GM23338 (cell line): ENCODE measurements around the gene CNOT9.
"Not testable (repeated sequence)": the region's sequence is repeated elsewhere in the genome, so short reads cannot be mapped to it uniquely, and the experiment has no call there.

Experiments used
- CTCF ChIP-seq, 2 experiments: fragments of 200-600 bp in 1 of 2; sonication (generic) in 1 of 2; conservative IDR thresholded peaks; 2 replicates each; pipeline versions ENCODE4 v1.5.1 to v1.6.1; 2016 to 2017; ENCODE audit warnings: antibody characterized with exemption in 2 of 2, low read depth in 2 of 2, mild to moderate bottlenecking in 2 of 2, moderate library complexity in 1 of 2
- EZH2 ChIP-seq: fragments of 200-600 bp; sonication (generic); IDR thresholded peaks from one replicate; pipeline ENCODE4 v1.8.0; 2017; ENCODE audit warnings: antibody characterized with exemption, mild to moderate bottlenecking, low read depth; ENCODE audit not compliant: unreplicated experiment
- EZH2phosphoT487 ChIP-seq: fragments of 200-600 bp; sonication (generic); IDR thresholded peaks from one replicate; pipeline ENCODE4 v1.8.1; 2018; ENCODE audit warnings: antibody characterized with exemption; ENCODE audit not compliant: unreplicated experiment
- JUNB ChIP-seq: IDR thresholded peaks from one replicate; pipeline ENCODE4 v1.6.1; 2016; ENCODE audit warnings: antibody characterized with exemption; ENCODE audit not compliant: unreplicated experiment
- NANOG ChIP-seq: IDR thresholded peaks from 2 replicates; pipeline ENCODE4 v1.6.1; 2016; ENCODE audit warnings: antibody characterized with exemption, borderline replicate concordance
- POLR2AphosphoS5 ChIP-seq: IDR thresholded peaks from 2 replicates; pipeline ENCODE4 v1.6.1; 2016; ENCODE audit warnings: antibody characterized with exemption, low read depth
- REST ChIP-seq: IDR thresholded peaks from one replicate; pipeline ENCODE4 v1.6.1; 2018; ENCODE audit warnings: antibody characterized with exemption; ENCODE audit not compliant: unreplicated experiment

GRCh38 chr2:218554225-218554624, 14.4 kb upstream of the CNOT9 start:
- TF ChIP-seq CTCF (conservative IDR thresholded peaks at IDR 0.05; ENCODE audit: low read depth in 2 of 2); NANOG; POLR2AphosphoS5; EZH2phosphoT487; EZH2; JUNB: not testable (repeated sequence)
- TF ChIP-seq REST = peak; percentile 37
